HG02973 (cell line): ENCODE results near the gene PTPN11.
"Not testable (repeated sequence)": the region's sequence is repeated elsewhere in the genome, so short reads cannot be mapped to it uniquely, and the experiment has no call there.

Experiments
- ATAC-seq: cut with Tn5 transposase; IDR thresholded peaks from one replicate; pipeline ENCODE4 v1.9.1; 2021; ENCODE audit warnings: moderate library complexity; ENCODE audit not compliant: unreplicated experiment

PTPN11 gene

DNA sequence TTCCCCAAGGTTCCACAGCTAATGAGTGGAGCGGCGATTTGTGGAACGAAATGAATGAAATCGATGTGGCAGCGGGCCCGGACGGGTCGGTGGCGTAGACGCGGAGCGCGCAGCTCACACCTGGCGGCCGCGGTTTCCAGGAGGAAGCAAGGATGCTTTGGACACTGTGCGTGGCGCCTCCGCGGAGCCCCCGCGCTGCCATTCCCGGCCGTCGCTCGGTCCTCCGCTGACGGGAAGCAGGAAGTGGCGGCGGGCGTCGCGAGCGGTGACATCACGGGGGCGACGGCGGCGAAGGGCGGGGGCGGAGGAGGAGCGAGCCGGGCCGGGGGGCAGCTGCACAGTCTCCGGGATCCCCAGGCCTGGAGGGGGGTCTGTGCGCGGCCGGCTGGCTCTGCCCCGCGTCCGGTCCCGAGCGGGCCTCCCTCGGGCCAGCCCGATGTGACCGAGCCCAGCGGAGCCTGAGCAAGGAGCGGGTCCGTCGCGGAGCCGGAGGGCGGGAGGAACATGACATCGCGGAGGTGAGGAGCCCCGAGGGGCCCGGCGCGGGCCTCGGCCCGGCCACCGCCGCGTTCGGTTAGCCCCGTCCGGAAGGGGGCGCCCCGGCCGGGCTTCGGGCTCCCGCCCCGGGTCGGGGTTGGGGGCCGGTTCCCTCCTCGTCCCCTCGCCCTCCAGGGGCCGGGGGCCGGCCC lies at the start of gene PTPN11:
Gene PTPN11 (plus strand): TSS at position 340 of the 689 bp plus-strand sequence. CDS start 165 bp downstream, at position 505.
- peak; percentile 56 for ATAC-seq

DNA sequence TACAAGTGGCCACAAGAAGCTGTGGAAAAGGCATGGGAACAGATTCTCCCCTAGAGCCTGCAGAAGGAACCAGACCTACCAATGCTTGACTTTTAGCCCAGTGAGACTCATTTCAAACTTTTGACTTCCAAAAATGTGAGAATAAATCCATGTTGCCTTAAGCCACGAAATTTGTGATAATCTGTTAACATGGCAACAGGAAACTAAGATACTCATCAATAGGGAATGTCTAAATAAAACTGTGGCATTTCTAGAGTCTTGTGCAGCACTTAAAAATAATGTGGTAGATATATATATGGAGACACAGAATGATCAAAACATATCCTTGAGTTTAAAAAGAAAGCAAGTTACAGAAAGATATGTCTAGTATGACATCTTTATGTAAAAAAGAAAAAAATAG lies 48.5 kb upstream of the PTPN11 start:
- ATAC-seq = no peak

DNA sequence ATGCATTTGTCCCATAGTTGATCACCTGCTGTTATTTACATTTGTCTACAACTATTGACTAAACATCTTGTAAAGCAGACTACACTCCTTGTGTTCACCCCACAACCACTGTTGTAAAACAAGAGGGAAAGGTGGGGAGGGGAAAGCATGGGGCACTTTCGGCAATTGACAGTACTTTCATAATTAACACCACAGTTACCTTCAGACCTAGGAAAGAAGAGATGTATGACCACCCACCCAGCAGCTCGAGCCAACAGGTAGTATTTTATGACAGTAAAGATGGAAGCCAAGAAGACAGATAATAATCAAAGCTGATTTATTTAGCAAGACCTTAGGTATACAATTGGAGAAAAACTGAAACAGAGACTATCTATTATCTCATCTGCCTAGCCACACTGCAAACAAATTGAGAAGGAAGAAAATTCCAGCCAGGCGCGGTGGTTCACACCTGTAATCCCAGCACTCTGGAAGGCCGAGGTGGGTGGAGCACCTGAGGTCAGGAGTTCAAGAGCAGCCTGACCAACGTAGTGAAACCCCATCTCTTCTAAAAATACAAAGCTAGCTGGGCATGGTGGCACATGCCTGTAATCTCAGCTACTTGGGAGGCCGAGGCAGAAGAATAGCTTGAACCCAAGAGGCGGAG lies 47.8 kb upstream of the PTPN11 start:
- ATAC-seq = no peak

DNA sequence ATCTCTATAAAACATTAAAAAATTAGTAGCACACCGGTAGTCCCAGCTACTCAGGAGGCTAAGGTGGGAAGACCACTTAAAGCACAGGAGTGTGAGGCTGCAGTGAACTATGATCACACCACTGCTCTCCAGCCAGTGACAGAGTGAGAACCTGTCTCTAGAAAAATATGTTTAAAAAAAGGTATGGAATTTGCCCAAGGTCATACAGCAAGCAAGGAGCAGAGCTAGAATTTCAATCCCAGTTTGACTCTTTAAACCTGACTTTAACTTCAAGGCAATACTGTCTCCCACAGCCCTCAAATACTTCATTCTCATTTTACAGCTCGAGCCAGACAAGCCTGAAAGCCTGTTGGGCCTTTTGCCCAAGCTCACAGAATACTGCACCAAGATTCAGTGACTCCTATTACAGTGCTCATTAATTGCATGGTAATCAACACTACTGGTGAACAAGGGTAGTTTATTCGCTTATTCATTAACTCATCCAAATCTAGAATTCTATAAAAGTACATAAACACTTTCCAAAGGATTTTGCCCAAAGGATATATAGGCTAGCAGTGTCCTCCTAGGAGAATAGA lies 44.5 kb upstream of the PTPN11 start:
- ATAC-seq = no peak

DNA sequence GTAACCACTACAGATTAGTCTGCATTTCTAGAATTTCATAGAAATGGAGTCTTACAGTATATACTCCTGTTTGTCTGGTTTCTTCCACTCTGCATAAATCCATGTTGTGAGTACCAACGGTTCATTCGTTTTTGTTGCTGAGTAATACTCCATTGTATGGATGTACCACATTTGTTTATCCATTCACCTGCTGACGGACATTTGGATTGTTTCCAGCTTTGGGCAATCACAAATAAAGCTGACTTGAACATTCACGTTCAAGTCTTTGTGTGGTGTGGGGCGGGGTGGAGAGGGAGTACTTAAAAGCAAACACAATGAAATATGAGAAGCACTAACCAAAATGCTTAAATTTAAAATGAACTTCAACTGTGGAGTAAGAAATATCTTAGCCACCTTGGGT lies 43.6 kb upstream of the PTPN11 start:
- no peak for ATAC-seq

DNA sequence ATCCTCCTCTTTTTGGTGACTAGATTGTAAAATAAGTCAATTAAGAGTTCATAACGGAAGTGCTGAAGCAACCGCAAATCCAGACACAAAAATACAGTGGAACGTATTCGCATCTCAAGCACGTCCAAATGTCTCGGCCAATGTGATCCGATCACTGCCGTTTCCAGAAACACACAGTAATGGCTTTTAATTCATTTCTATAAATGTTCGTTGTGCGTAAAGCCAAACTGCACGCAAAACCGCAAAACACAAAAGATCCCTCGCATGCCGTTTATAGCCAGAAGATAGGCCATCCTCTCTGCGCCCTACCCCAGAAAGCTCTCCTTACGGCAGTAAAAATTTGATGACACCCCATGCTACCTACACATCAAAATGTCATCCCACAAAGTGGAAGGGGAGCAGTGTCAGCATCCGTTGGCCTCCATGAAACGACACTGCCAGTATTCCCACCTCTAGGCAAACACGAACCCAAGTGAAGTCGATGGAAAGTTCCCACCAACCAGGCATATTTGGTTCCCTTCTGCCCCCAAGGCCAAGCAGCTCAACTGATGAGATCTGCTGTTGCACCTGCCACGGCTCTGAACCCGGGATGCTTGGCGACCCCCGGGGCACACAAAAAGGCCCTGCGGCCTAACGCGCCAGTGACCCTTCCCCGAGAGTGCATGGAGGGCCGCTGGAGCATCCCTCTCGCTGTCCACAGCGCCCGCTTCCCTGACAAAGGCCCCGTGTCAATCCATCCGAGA lies 37.9 kb upstream of the PTPN11 start:
- no peak for ATAC-seq

DNA sequence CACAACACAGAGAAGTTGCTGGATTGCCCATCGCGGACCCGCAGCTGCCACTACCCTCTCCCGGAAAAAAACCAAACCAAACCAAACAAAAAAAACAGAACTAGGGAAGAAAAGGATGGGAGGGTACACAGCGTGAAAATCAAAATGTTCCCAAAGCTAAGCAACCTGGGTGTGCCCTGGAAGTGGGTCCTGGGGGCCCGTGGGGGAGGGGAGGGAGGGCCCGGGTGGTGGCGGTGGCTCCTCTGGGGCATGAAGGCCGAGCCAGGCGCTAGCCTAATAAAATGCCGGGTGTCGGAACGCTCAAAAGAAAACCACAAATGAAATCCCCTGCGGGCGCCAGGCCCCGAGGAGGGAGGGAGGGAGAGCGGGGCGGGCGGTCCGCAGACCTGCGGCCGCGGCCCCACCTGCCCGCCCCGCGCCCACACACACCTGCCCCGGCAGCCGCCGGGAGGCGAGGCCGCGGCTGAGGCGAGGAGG lies 37.3 kb upstream of the PTPN11 start:
- peak; percentile 48 for ATAC-seq

DNA sequence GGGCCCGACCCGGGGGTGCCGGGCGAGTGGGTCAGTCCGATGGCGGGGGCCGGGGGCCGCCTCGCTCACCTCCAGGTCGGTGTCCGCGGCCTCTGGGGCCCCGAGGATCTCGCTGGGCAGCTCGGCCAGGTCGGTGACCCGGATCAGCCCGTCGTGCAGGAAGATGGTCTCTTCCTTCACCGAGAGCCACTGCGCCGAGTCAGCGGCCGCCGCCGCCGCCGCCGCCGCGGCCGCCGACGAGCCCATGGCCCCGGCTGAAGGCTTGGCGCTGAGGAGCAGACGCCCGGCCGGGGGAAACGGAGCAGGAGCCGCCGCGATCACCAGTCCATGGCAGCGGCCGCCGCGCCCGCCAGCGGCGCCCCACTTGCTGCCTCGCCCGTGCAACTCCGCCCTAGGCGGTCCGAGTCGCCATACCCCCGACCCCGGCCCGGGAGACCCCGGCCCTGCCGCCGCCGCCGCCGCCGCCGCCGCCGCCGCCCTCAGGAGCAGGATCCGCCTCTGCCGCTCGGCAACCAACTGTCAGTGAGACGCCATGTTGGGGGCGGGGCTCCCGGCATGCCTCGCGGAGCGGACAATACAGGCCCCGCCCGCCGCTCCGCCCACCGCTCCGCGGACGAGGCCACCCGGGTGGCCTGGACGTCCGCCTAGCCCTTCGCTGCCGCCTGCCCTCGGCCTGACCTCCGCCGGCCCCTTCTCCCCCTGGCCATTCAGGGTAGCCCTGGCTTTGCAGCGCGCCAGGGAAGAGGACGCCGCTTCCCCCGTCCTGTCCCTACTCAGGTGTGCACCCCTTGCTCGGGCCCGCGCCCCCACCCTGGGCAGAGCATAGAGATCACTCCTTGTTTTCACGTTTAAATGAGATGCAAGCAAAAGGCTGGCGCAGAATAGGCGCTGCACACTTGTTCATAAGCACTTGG lies 36.6 kb upstream of the PTPN11 start, which contains the start of gene HECTD4:
Gene HECTD4 (minus strand): TSS at position 549 of the 914 bp plus-strand sequence. CDS start 303 bp downstream, at position 246.
- peak; percentile 85 for ATAC-seq

DNA sequence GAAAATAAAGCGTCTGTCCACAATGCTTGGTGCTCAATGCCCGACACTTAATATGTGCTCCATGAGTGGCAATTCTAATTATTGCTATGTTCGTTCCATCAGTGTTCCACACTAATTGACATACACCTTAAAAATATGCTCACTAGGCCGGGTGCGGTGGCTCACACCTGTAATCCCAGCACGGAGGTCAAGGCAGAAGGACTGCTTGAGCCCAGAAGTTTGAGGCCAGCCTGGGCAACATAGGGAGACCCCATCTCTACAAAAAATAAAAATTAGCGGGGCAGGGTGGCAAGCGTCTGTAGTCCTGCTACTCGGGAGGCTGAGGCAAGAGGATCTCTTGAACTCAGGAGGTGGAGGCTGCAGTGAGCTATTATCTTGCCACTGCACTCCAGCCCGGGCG lies 35.9 kb upstream of the PTPN11 start:
- no peak for ATAC-seq

DNA sequence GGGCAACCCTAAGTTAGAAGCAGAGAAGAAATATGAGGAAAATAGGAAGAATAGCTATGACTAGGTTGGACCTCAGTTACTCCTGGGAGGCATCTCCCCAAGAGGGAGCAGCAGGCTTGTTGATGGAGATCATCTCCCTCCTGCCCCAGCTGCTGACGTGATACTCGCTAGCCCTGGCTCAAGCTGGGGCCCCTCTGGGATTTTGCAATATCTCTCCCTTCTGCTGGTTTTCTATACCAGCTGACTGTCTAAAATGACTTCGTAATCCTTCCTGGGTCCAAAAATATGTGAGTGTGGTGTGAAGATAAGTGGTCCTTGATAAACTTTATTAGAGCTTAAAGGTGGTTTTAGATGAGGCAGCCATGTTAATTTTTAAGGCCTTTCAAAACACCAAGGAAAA lies 32.0 kb upstream of the PTPN11 start:
- no peak for ATAC-seq

DNA sequence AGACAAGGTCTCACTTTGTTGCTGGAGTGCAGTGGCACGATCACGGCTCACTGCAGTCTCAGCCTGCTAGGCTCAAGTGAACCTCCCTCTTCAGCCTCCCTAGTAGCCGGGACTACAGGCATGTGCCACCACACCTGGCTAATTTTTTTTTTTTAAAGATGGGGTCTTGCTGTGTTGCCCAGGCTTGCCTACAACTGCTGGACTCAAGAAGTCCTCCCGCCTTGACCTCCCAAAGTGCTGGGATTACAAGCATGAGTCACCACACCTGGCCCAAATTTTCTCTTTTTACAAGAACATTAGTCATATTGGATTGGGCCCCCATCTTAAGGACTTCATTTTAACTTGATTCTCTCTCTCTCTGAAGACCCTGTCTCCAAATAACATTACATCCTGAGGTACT lies 29.5 kb upstream of the PTPN11 start:
- no peak for ATAC-seq

DNA sequence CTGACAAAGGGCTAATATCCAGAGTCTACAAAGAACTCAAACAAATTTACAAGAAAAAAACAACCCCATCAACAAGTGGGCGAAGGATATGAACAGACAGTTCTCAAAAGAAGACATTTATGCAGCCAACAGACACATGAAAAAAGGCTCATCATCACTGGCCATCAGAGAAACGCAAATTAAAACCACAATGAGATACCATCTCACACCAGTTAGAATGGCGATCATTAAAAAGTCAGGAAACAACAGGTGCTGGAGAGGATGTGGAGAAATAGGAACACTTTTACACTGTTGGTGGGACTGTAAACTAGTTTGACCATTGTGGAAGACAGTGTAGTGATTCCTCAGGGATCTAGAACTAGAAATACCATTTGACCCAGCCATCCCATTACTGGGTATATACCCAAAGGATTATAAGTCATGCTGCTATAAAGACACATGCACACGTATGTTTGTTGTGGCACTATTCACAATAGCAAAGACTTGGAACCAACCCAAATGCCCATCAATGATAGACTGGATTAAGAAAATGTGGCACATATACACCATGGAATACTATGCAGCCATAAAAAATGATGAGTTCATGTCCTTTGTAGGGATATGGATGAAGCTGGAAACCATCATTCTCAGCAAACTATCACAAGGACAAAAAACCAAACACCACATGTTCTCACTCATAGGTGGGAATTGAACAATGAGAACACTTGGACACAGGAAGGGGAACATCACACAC lies 28.7 kb upstream of the PTPN11 start:
- not testable (repeated sequence) for ATAC-seq

DNA sequence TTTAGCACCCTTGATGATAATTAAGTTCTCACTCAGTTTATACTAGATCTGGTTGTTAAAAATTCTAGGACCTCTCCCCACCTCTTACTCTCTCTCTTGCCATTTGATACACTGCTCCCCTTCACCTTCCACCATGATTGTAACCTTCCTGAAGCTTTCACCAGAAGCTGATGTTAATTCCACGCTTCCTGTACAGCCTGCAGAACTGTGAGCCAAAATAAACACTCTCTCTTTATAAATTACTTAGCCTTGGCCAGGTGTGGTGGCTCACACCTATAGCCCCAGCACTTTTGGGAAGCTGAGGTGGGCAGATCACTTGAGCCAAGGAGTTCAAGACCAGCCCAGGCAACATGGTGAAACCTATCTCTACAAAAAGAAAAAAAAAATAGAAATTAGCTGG lies 25.4 kb upstream of the PTPN11 start:
- ATAC-seq = no peak

DNA sequence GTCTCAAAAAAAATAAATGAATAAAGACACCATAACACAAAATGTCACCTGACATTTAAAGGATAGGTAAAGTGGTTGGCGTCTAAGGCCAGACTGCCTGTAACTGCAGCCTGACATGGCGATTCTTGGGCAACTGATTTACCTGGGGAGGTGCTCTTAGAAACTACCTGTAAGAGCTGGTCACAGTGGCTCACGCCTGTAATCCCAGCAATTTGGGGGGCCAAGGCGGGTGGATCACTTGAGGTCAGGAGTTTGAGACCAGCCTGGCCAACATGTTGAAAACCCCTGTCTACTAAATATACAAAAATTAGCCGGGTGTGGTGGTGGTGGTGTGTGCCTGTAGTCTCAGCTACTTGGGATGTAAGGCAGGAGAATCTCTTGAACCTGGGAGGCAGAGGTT lies 17.7 kb upstream of the PTPN11 start:
- no peak for ATAC-seq

DNA sequence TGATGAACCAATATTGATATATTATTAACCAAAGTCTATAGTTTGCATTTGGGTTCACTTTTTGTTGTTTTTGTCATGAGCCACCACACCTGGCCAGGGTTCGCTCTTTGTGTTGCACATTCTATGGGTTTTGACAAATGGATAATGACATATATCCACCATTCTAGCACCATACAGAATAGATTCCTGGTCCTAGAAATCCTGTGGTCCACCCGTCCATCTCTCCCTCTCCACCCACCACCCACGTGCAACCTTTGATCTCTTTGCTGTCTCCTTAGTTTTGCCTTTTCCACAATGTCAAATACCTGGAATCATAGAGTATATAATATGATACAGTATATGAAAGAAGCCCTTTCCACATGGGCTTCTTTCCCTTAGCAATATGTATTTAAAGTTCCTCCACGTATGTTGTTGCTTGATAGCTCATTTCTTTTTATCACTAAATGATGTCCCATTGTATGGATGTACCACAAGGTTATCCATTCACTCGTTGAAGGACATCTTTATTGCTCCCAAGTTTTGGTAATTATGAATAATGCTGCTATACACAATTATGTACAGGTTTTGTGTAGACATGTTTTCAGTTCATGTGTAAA lies 16.7 kb upstream of the PTPN11 start:
- no peak for ATAC-seq

DNA sequence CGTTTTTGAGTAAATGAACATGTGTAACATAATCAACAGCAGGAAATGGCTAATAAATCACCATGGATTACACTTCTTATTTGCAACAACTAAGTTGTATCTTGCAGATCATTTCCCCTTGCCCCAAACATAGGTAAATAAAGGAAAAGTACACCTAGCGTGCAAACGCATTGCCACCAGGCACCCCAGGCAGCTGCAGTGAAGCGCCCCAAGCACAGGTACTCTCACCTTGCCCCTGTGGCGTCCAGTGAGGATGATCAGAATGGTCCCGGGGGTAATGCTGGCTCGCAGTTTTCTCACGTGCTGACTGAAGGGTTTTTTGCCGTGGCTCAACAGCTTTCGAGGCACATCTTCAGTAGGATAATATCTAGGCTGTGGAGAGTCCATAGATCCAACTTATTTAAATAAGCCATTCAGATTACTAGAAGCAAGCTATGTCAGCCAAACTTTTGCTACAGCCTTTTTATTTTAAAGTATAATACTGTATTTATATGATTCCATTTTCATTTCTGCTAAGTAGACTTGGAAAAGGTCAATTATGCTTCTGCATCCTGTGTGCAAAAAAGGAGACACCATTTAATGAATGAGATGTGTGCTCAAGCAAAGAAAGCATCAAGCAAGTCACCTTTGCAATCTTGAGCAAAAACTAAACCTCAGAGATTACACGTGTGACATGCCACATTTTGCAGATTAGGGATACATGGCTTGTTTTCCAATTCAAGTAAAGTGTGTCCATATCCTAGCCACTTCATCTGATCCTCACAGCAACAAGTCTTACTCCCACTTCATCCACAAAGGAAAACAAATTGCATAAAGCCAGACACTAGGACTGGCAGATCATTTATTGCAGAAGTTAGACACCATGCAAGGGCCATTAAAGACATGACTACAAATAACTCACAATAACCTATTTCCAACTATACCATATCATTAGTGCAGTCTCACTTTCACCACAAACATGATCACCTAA lies 11.9 kb upstream of the PTPN11 start:
- ATAC-seq = no peak

DNA sequence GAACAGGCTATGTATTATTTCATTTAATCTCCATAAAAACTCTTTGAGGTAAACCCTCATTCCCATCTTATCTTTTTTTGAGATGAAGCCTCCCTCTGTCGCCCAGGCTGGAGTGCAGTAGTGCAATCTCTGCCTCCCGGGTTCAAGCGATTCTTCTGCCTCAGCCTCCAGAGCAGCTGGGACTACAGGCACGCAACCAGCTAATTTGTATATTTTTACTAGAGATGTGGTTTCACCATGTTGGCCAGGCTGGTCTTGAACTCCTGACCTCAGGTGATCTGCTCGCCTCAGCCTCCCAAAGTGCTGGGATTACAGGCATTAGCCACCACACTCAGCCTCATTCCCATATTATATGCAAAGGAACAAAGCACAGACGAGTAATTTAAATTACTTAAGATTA lies 11.1 kb upstream of the PTPN11 start:
- ATAC-seq = not testable (repeated sequence)

DNA sequence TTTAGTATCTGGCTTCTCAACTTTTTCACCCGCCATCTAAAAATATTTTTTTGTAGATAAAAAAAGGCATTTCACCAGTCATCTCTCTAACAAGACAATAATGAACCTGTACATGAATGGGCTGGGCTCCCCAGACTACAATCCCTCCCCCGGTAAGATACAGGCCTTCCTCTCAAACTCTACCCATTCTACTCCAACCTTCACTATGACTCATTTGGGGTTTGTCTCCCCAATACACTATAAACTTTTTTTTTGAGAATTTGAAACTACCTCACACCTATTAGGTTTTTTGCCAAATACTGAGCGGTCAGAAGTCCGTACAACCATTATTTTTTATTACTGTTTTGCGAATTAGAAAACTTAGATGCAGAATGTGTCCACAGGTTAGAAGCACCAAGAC lies 10.1 kb upstream of the PTPN11 start:
- no peak for ATAC-seq
